ENCODE measurements around the gene RBM39. TPM values are rescaled to one million over a fixed set of nuclear protein-coding genes. Genes with fewer than 3 reads are reported as not detected.
A peak's percentile ranks its signal among the peaks of the same experiment; 100 is the strongest.

The RBM39 gene
- total and polyA plus RNA-seq, 2 of the 13 experiments (the other 11 are each of a cell fraction or from before 2014, with no cell fraction given) = 788 to 920 TPM

DNA sequence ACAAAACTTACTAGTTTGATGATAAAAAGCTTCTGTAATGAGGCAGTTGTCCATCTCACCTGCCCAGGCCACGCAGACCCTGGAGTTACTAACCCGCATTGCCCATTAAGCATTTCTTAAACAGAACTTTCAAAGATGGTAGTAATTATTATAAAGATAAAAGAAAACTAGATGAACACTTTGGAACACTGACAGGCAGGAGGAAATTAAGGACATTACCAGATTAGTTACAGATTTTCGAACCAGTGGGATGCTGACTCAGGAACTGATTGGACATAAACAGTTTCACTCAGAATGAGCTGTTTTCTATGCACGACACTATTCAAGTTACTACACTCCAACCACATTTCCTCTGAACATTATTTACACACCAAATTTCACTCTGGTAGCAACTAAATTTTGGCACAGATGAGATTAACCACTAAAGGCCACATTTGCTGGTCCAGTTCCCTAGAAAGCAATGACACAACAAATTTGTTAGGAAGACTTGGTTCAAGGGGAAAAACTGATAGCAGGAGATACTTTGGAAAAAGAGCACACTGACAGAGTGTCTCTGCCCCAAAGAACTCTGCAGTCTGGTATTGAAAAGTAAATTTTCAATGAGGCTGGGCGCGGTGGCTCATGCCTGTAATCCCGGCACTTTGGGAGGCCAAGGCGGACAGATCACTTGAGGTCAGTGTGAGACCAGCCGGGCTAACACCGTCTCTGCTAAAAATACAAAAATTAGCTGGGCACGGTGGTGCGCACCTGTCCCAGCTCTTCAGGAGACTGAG lies 39.8 kb downstream of the RBM39 start (continued):
- TF ChIP-seq, protein P1, sequence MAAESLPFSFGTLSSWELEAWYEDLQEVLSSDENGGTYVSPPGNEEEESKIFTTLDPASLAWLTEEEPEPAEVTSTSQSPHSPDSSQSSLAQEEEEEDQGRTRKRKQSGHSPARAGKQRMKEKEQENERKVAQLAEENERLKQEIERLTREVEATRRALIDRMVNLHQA (CRISPR knock-in tag; IDR thresholded peaks at IDR 0.05) = no peak
- TF ChIP-seq GABPB1 (CRISPR knock-in tag; IDR thresholded peaks at IDR 0.05) (0 out of 2 replicates have a peak, but pooled peaks have one; percentile 21), ZNF205 (CRISPR knock-in tag; IDR thresholded peaks at IDR 0.05) (no peak), ZNF343 (CRISPR knock-in tag; IDR thresholded peaks at IDR 0.05) (no peak), ZBTB8A (CRISPR knock-in tag; IDR thresholded peaks at IDR 0.05; ENCODE audit: borderline replicate concordance, low read depth) (no peak), ZNF546 (CRISPR knock-in tag; conservative IDR thresholded peaks at IDR 0.05) (no peak), SATB2 (CRISPR knock-in tag; IDR thresholded peaks at IDR 0.05) (no peak), ZSCAN21 (CRISPR knock-in tag; IDR thresholded peaks at IDR 0.05; ENCODE audit: borderline replicate concordance) (no peak), ZNF383 (CRISPR knock-in tag; IDR thresholded peaks at IDR 0.05; ENCODE audit: borderline replicate concordance) (no peak), ZNF709 (CRISPR knock-in tag; IDR thresholded peaks at IDR 0.05) (no peak), MZF1 (CRISPR knock-in tag; IDR thresholded peaks at IDR 0.05; ENCODE audit: borderline replicate concordance) (no peak), NFIC (IDR thresholded peaks at IDR 0.05; ENCODE audit: low read length) (peak; percentile 56), ZNF260 (CRISPR knock-in tag; IDR thresholded peaks at IDR 0.05; ENCODE audit: borderline replicate concordance, low read depth) (no peak), HOXA3 (CRISPR knock-in tag; IDR thresholded peaks at IDR 0.05) (no peak), ZNF75D (CRISPR knock-in tag; IDR thresholded peaks at IDR 0.05; ENCODE audit: borderline replicate concordance) (no peak)
- TF ChIP-seq, protein P2, sequence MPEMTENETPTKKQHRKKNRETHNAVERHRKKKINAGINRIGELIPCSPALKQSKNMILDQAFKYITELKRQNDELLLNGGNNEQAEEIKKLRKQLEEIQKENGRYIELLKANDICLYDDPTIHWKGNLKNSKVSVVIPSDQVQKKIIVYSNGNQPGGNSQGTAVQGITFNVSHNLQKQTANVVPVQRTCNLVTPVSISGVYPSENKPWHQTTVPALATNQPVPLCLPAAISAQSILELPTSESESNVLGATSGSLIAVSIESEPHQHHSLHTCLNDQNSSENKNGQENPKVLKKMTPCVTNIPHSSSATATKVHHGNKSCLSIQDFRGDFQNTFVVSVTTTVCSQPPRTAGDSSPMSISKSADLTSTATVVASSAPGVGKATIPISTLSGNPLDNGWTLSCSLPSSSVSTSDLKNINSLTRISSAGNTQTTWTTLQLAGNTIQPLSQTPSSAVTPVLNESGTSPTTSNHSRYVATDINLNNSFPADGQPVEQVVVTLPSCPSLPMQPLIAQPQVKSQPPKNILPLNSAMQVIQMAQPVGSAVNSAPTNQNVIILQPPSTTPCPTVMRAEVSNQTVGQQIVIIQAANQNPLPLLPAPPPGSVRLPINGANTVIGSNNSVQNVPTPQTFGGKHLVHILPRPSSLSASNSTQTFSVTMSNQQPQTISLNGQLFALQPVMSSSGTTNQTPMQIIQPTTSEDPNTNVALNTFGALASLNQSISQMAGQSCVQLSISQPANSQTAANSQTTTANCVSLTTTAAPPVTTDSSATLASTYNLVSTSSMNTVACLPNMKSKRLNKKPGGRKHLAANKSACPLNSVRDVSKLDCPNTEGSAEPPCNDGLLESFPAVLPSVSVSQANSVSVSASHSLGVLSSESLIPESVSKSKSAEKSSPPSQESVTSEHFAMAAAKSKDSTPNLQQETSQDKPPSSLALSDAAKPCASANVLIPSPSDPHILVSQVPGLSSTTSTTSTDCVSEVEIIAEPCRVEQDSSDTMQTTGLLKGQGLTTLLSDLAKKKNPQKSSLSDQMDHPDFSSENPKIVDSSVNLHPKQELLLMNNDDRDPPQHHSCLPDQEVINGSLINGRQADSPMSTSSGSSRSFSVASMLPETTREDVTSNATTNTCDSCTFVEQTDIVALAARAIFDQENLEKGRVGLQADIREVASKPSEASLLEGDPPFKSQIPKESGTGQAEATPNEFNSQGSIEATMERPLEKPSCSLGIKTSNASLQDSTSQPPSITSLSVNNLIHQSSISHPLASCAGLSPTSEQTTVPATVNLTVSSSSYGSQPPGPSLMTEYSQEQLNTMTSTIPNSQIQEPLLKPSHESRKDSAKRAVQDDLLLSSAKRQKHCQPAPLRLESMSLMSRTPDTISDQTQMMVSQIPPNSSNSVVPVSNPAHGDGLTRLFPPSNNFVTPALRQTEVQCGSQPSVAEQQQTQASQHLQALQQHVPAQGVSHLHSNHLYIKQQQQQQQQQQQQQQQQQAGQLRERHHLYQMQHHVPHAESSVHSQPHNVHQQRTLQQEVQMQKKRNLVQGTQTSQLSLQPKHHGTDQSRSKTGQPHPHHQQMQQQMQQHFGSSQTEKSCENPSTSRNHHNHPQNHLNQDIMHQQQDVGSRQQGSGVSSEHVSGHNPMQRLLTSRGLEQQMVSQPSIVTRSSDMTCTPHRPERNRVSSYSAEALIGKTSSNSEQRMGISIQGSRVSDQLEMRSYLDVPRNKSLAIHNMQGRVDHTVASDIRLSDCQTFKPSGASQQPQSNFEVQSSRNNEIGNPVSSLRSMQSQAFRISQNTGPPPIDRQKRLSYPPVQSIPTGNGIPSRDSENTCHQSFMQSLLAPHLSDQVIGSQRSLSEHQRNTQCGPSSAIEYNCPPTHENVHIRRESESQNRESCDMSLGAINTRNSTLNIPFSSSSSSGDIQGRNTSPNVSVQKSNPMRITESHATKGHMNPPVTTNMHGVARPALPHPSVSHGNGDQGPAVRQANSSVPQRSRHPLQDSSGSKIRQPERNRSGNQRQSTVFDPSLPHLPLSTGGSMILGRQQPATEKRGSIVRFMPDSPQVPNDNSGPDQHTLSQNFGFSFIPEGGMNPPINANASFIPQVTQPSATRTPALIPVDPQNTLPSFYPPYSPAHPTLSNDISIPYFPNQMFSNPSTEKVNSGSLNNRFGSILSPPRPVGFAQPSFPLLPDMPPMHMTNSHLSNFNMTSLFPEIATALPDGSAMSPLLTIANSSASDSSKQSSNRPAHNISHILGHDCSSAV (CRISPR knock-in tag; IDR thresholded peaks at IDR 0.05; ENCODE audit: borderline replicate concordance) = no peak
- TF ChIP-seq, protein P3, sequence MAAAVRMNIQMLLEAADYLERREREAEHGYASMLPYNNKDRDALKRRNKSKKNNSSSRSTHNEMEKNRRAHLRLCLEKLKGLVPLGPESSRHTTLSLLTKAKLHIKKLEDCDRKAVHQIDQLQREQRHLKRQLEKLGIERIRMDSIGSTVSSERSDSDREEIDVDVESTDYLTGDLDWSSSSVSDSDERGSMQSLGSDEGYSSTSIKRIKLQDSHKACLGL (CRISPR knock-in tag; IDR thresholded peaks at IDR 0.05) = no peak
- TF ChIP-seq, protein P4, sequence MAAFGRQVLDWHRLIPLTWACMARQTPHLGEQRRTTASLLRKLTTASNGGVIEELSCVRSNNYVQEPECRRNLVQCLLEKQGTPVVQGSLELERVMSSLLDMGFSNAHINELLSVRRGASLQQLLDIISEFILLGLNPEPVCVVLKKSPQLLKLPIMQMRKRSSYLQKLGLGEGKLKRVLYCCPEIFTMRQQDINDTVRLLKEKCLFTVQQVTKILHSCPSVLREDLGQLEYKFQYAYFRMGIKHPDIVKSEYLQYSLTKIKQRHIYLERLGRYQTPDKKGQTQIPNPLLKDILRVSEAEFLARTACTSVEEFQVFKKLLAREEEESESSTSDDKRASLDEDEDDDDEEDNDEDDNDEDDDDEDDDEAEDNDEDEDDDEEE (CRISPR knock-in tag; IDR thresholded peaks at IDR 0.05) = no peak
- TF ChIP-seq, protein P5, sequence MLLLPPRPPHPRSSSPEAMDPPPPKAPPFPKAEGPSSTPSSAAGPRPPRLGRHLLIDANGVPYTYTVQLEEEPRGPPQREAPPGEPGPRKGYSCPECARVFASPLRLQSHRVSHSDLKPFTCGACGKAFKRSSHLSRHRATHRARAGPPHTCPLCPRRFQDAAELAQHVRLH (CRISPR knock-in tag; IDR thresholded peaks at IDR 0.05; ENCODE audit: borderline replicate concordance, low read depth) = 0 out of 2 replicates have a peak, but pooled peaks have one; percentile 30
